Measurements from ENCODE around the gene LMCD1.

DNA sequence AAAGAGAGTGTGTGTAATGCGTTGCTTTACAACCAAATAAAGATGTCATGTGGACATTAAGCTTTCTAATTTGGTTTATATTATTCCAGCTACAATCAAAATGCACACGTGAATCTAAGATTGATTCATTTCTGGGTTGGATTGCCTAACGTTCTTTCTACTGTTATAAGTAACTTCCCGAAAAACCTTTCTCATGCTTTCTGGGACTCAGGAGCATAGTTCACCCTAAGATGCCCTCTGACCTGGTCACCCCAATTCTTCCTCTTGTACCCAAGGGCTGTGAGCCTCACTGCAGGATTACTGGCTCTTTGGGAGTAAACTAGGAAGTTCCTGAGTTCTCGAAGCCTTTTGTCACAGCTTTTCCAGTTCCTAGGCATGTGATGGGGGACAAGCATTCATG lies 12.7 kb upstream of the LMCD1 start:
- TF ChIP-seq, protein P1, sequence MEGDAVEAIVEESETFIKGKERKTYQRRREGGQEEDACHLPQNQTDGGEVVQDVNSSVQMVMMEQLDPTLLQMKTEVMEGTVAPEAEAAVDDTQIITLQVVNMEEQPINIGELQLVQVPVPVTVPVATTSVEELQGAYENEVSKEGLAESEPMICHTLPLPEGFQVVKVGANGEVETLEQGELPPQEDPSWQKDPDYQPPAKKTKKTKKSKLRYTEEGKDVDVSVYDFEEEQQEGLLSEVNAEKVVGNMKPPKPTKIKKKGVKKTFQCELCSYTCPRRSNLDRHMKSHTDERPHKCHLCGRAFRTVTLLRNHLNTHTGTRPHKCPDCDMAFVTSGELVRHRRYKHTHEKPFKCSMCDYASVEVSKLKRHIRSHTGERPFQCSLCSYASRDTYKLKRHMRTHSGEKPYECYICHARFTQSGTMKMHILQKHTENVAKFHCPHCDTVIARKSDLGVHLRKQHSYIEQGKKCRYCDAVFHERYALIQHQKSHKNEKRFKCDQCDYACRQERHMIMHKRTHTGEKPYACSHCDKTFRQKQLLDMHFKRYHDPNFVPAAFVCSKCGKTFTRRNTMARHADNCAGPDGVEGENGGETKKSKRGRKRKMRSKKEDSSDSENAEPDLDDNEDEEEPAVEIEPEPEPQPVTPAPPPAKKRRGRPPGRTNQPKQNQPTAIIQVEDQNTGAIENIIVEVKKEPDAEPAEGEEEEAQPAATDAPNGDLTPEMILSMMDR (IDR thresholded peaks at IDR 0.05) = no peak
- TF ChIP-seq POLR2A (IDR thresholded peaks at IDR 0.05) = no peak
